ENCODE measurements around the gene DAB2IP.

Gene DAB2IP

GRCh38 chr9:121766081-121766683 is 114.7 kb downstream of the DAB2IP start:
- no peak for DNase-seq

- no peak for DNase-seq
Observed at GRCh38 chr9:121767171-121767769, 115.8 kb downstream of the DAB2IP start.

GRCh38 chr9:121768416-121769015 is 117.1 kb downstream of the DAB2IP start:
- no peak for DNase-seq

GRCh38 chr9:121769939-121770338 is 118.5 kb downstream of the DAB2IP start:
- DNase-seq = no peak

- DNase-seq = no peak
Observed at GRCh38 chr9:121770415-121771273, 119.2 kb downstream of the DAB2IP start.

GRCh38 chr9:121771418-121771817 is 120.0 kb downstream of the DAB2IP start:
- no peak for DNase-seq

GRCh38 chr9:121771851-121772599 is 120.6 kb downstream of the DAB2IP start:
- no peak for DNase-seq

GRCh38 chr9:121772600-121773285 is 121.3 kb downstream of the DAB2IP start:
- DNase-seq = no peak

- DNase-seq = no peak
Observed at GRCh38 chr9:121773286-121773953, 122.0 kb downstream of the DAB2IP start.

GRCh38 chr9:121773954-121774714 is 122.7 kb downstream of the DAB2IP start:
- no peak for DNase-seq

GRCh38 chr9:121774715-121775613 is 123.5 kb downstream of the DAB2IP start:
- DNase-seq = no peak

GRCh38 chr9:121776001-121776738 is 124.7 kb downstream of the DAB2IP start:
- DNase-seq = no peak

- no peak for DNase-seq
Observed at GRCh38 chr9:121776739-121777637, 125.6 kb downstream of the DAB2IP start.

GRCh38 chr9:121778252-121779225 is 127.1 kb downstream of the DAB2IP start:
- DNase-seq = no peak

- no peak for DNase-seq
Observed at GRCh38 chr9:121779381-121780117, 128.1 kb downstream of the DAB2IP start.

Measured in stimulated activated CD4-positive, alpha-beta T cell treated with anti-CD3 and anti-CD28 coated beads, Interleukin-15, amount 100 ng/mL, for 24 hours (primary cell).